Left cardiac atrium (tissue), 4 donors: ENCODE results near the gene IL17RC. TPM values are rescaled to one million over a fixed set of nuclear protein-coding genes. Genes with fewer than 3 reads are reported as not detected.
"Not testable (repeated sequence)": the region's sequence is repeated elsewhere in the genome, so short reads cannot be mapped to it uniquely, and the experiment has no call there.

ENCODE experiments used
- ATAC-seq, 2 donors: fragments of 200-7000 bp; cut with Tn5 transposase; one replicate each; pipeline ENCODE4 v1.9.1; 2020; ENCODE audit warnings: mild to moderate bottlenecking in 2 of 2, moderate library complexity in 2 of 2
- DNase-seq: peaks from one replicate; pipeline ENCODE4 v3.0.0-alpha.2; 2020
- intact Hi-C, 2 donors: fragments of 100-400 bp; cut with DNase I; formaldehyde crosslinking; loops; one replicate each; pipeline versions ENCODE4 v1.14.1 to v1.15.1; 2022 to 2023
- total RNA-seq, 2 donors: library from RNA; stranded (reverse); fragmentation: NEBNext Ultra II Directional; extraction: Animal tissue kit (Norgen Biotek cat#: 25700); gene quantifications; one replicate each; pipeline ENCODE4 v1.2.1, GENCODE V29; 2021
- donor health status: DM: no; HTN: yes; CAD: no.
- donor health status: DM: no; HTN: yes; CAD: no; lungs with severe emphysema.
- donor health status: DM: yes; HTN: yes; CAD: no.
- donor health status: Dilated cardiomyopathy.

IL17RC gene
- total RNA-seq, 2 donors from 2014 or later = 33.2 to 34.6 TPM

- no peak for DNase-seq
- no peak for ATAC-seq
- intact Hi-C loops = no loop called here
Measured at GRCh38 chr3:9937486-9938238, 20.8 kb downstream of the IL17RC start.

- ATAC-seq (no peak), DNase-seq (no peak)
- intact Hi-C loops = no loop called here
Measured at GRCh38 chr3:9938966-9939365, 22.1 kb downstream of the IL17RC start.

DNA sequence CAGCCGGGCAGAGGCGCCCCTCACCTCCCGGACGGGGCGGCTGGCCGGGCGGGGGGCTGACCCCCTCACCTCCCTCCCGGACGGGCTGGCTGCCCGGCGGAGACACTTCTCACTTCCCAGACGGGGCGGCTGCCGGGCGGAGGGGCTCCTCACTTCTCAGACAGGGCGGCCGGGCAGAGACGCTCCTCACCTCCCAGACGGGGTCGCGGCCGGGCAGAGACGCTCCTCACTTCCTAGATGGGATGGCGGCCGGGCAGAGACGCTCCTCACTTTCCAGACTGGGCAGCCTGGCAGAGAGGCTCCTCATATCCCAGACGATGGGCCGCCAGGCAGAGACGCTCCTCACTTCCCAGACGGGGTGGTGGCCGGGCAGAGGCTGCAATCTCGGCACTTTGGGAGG lies 23.0 kb downstream of the IL17RC start:
- ATAC-seq, intact Hi-C loops, DNase-seq: not testable (repeated sequence)

- ATAC-seq (no peak), DNase-seq (no peak)
- intact Hi-C loops = no loop called here
Measured at GRCh38 chr3:9940746-9941145, 23.8 kb downstream of the IL17RC start.

- intact Hi-C loops = no loop called here
Measured at GRCh38 chr3:9942164-9942563, 25.3 kb downstream of the IL17RC start.

DNA sequence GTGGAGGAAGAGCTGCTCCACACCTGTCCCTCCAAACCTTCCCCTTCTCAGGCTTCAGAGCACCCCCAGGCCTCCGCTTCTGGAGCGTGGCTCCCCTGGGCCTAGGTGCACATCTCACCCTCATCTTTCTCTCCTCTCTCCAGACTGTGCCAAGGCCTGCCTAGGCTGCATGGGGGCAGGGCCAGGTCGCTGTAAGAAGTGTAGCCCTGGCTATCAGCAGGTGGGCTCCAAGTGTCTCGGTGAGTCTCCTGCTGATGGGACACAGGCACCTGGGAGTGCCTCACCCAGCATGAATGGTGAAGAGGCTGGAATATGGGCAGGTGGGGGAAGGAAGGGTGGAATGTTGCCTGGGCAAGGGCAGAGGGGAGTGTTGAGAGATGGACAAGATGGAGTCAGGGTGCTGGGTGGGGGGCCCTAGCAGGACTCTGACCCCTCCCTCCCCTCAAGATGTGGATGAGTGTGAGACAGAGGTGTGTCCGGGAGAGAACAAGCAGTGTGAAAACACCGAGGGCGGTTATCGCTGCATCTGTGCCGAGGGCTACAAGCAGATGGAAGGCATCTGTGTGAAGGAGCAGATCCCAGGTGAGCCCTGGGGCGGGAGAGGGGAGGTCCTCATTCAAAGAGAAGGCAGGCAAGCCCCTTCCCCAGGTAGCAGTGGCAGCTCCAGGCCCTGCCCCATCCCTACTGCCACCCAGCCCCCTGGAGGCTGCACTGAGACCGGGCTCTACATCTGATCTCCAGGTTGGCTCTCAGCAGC lies 26.2 kb downstream of the IL17RC start:
- intact Hi-C loops = no loop called here
- ATAC-seq = no peak
- DNase-seq = no peak

More at GRCh38 chr3:9942164-9942563, 25.3 kb downstream of the IL17RC start:
- ATAC-seq (no peak), DNase-seq (no peak)

- DNase-seq = no peak
- no peak for ATAC-seq
- intact Hi-C loops = no loop called here
Measured at GRCh38 chr3:9944271-9944670, 27.4 kb downstream of the IL17RC start.

- DNase-seq = no peak
- ATAC-seq = no peak
- intact Hi-C loops = no loop called here
Measured at GRCh38 chr3:9945358-9945757, 28.5 kb downstream of the IL17RC start.

DNA sequence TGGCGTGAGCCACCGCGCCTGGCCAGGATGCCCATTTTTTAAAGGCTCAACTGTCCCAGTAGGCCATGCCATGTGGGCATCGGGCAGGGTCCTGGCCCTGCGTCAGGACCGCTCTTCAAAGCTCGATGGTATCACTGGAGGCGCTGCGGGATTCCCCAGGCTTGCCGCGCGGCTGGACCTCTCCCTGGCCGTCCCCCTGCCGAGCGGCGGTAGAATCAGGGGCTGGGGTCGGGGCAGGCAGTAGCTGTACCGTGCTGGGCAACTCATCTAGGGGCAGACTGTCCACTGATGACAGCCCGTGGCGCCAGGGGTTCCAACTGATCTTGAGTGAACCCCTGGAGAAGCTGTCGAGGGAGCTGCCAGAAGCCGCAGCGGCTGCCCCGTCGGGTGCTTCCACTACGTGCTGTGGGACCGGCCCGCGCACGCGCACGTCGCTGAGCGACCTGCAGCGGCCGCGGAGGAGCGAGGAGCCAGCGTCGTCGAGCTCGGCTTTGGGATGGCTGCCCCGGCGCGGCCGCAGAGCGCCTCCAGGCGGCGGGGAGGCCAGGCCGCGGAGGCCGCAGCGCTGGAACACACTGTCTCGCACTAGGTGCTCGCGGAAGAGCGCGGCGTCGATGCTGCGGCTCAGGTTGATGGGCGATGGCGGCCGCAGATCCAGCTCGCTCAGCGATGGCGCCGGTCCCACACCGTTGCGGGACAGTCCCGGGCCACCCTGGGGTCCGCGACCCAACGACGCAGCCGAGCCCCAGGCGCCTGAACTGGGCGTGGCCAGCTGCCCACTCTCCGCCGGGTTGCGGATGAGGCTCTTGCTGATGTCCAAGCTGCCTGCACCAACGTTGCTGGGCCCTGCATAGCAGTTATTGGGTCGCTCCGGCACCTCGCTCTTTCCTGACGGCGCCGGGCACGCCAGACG lies 29.5 kb downstream of the IL17RC start:
- intact Hi-C loops = no loop called here
- peak; percentile 93 for DNase-seq
- peak; percentile 87 to 89 for ATAC-seq

DNA sequence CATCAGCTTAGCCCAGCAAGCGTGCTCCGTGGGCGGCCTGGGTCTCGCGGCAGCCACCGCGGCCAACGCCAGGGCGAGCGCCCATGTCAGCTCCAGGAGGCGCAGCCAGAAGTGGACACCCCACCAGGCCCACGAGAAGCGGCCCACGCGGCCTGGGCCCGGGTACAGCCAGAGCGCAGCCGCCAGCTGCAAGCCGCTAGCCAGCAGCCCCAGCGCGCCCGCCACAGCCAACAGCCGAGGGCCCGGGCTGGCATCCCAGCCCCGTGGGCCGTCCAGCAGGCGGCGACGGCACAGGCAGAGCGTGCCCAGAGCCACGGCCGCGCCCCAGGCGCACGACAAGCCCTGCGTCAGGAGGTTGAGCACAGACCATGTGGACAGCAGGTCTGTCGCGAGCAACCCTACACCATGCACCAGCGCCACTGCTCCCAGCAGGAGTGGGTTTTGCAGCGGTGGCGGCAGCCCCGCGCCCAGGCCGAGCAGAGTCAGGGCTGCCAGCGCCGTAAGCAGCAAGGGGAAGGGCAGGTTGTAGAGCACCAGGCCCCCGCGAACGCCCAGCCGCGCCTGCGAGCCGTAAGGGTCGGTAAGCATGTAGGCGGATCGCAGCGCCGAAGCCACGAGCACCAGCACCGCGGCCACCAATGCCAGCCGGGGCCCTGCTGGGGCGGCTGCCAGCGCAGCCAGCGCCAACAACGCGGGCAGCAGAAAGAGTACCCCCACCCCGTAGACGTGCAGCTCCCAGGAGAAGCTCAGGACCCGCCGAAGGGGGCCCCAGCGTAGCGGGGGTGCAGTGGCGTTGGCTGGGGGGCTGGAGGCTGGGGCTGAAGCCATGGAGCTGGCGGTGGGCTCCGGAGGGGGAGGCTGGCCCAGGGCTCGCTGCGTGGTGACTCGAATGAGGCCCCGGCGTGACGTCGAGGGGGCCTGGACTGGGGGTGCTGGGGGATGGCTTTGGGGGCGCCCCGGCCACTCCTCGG lies 30.4 kb downstream of the IL17RC start:
- intact Hi-C loops = no loop called here
- ATAC-seq = peak; percentile 86 to 87
- DNase-seq = peak; percentile 79

DNA sequence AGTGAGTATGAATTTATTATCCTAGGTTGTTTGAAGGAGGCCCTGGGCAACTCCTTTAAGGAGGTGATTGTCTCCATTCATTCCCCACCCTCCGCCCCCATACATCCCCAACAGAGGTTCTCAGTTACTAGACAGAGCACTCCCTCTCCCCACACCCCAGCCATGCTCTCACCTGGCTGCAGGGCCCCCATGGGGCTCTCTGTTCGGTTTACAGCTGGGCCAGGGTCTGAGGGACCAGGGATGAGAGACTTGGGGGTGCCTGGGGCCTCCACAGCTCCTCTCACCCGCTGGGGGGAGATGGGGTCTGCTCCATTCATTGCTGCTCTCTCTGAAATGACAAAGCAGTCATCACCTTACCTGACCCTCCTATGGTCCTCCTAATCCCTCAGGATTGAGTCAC lies 31.7 kb downstream of the IL17RC start:
- intact Hi-C loops = no loop called here
- ATAC-seq (no peak), DNase-seq (no peak)

GRCh38 chr3:9949115-9949514 lies 32.2 kb downstream of the IL17RC start:
- intact Hi-C loops = no loop called here
- ATAC-seq (no peak), DNase-seq (no peak)

- ATAC-seq = no peak
- intact Hi-C loops = no loop called here
- DNase-seq = no peak
Measured at GRCh38 chr3:9949626-9950025, 32.7 kb downstream of the IL17RC start.

GRCh38 chr3:9951126-9951525 lies 34.2 kb downstream of the IL17RC start:
- DNase-seq (no peak), ATAC-seq (no peak)
- intact Hi-C loops = no loop called here

DNA sequence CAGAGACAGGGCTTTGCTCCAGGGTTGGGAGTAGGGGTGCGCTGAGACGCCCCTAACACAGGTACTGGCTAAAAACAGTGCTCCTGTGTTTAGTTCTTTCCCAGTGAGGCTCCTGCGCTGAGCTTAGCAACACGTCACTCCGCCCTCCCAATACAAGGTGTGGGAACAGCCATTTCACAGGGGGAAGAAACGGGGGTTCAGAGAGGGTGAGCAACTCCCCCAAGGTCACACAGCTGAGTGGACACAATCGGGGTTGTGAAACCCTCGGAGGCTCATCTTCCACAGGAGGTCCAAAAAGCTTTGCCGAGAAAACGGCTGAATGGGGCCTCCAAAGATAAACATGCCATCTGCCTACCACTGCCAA lies 34.7 kb downstream of the IL17RC start:
- DNase-seq = no peak
- ATAC-seq = no peak
- intact Hi-C loops = no loop called here

DNA sequence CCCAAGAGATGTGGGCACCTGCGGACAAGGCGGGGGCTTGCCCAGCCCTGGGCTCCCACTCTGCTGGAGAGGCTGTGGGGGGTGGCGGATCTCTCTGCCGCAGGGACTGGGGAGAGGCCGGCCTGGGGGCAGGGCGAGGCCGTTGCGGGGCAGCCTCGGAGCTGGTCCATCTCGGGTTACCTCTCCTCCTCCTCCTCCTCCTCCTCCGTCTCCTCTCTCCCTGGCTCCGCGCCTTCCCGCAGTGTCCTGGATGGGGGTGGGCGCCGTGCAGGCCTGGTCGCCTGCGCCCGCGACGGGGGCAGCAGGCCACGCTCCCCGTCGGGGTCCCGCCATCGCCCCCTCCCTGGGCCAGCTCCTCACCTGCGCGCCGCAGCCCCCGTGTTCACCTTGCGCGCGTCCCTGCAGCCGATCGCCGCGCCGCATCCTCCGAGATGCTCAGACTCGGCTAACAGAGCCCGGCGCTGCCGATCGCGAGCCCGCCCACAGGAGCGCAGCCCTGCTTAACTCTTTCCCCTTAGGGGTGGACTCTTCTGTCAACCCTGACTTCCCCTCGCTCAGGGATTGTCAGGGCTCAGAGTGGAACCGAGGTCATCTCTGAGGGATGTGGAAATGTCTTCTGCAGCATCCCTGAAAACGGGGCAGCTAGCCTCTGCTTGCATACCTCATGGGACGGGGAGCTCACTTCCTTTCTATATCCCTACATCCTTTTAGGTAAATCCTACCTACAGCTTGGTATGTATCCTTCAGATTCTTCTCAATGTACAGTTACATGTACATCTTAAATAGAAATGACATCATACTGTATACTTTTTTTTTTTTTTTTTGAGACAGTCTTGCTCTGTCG lies 35.3 kb downstream of the IL17RC start, which contains the start of gene PRRT3:
PRRT3 (minus strand) TSS at position 447 of the 844 bp plus-strand sequence. CDS start 2,293 bp downstream, outside the sequence.
- peak; percentile 57 to 61 for ATAC-seq
- DNase-seq = peak; percentile 42

GRCh38 chr3:9955067-9955502 lies 38.2 kb downstream of the IL17RC start:
- intact Hi-C loops = no loop called here
- ATAC-seq = no peak
- no peak for DNase-seq

More for the DNA sequence above, 35.3 kb downstream of the IL17RC start, which contains the start of gene PRRT3:
- intact Hi-C loops = no loop called here
